KMS-11 (cell line): Measurements from ENCODE around the gene KDM5A.

ENCODE experiments used
- H2AFZ ChIP-seq: fragments of 200-600 bp; sonication (generic); 2 replicates; pipeline ENCODE4 v1.6.1; 2016; ENCODE audit warnings: antibody characterized with exemption, mixed run types, low read depth
- H3K27ac ChIP-seq: fragments of 200-600 bp; sonication (generic); 2 replicates; pipeline ENCODE4 v1.6.1; 2016; ENCODE audit warnings: mild to moderate bottlenecking, mixed run types
- H3K27me3 ChIP-seq: fragments of 200-600 bp; sonication (generic); 2 replicates; pipeline ENCODE4 v1.6.1; 2017; ENCODE audit warnings: mild to moderate bottlenecking, low read depth, mixed run types, moderate library complexity; ENCODE audit not compliant: insufficient read depth
- H3K36me3 ChIP-seq: fragments of 200-600 bp; sonication (generic); 2 replicates; pipeline ENCODE4 v1.6.1; 2017; ENCODE audit warnings: mild to moderate bottlenecking, mixed run types; ENCODE audit not compliant: insufficient read depth
- H3K4me1 ChIP-seq: fragments of 200-600 bp; sonication (generic); 2 replicates; pipeline ENCODE4 v1.6.1; 2016; ENCODE audit warnings: mild to moderate bottlenecking, low read depth, mixed run types; ENCODE audit not compliant: poor library complexity, severe bottlenecking
- H3K4me2 ChIP-seq: fragments of 200-600 bp; sonication (generic); 2 replicates; pipeline ENCODE4 v1.7.0; 2016; ENCODE audit warnings: mild to moderate bottlenecking, mixed run types
- H3K4me3 ChIP-seq: fragments of 200-600 bp; sonication (generic); IDR thresholded peaks from 2 replicates; pipeline ENCODE4 v1.6.1; 2017; ENCODE audit warnings: low read depth, low read length, mixed read lengths; ENCODE audit not compliant: insufficient read depth
- H3K79me2 ChIP-seq: fragments of 200-600 bp; sonication (generic); 2 replicates; pipeline ENCODE4 v1.6.1; 2016; ENCODE audit warnings: low read depth, mixed run types; ENCODE audit not compliant: insufficient read depth
- H3K9ac ChIP-seq: fragments of 200-600 bp; sonication (generic); 2 replicates; pipeline ENCODE4 v1.6.1; 2016; ENCODE audit warnings: mild to moderate bottlenecking, mixed run types
- H4K20me1 ChIP-seq: fragments of 200-600 bp; sonication (generic); 2 replicates; pipeline ENCODE4 v1.6.1; 2016; ENCODE audit warnings: mild to moderate bottlenecking, mixed run types; ENCODE audit not compliant: insufficient read depth
- CTCF ChIP-seq: fragments of 200-600 bp; sonication (generic); conservative IDR thresholded peaks from 2 replicates; pipeline ENCODE4 v1.6.1; 2017; ENCODE audit warnings: low read depth, mild to moderate bottlenecking, antibody characterized with exemption, low read length, moderate library complexity, mixed read lengths

Gene KDM5A

DNA sequence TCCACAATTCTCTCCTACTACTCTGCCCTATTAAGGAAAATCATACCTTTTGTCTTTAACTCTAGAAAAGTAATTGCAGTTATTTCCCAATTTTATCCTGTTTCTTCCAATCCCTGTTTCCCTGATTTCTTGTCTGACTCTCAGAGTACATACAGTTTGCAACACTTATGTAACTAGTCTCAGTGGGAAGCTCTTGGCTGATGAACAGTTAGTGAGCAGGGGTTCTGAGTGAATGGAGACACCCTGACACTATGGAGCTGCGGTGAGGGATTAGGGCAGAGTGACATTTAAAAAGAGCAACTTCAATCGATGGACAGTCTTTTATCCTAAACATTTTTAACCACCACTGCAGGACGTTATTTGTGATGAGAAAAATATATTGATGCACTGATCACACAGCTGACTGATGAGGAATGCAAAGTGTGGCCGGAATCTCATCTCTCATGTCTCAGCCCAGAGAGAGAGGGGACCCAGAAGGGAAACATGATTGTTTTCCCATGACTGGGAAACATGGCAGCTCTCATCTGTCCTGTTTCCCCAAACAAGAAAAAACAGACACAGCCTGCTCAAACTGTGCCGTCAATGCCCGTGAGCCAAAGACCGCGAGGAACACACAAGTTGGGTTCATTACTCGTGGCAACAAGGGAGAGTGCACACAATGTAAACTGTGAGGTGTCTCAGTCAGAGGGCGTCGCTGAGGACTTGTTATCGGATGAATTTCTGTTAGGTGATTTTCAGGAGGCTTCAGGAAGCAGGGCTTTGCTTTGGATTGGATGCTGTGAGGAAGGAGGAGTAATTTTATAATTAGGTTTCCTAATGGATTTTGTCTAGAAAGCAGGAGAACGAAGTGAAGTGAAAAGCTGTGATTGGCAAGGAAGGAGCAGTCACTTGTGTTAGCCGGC is 121.3 kb downstream of the KDM5A start:
- H2AFZ ChIP-seq, result no peak overlapping the region
- H3K36me3 ChIP-seq, result no peaks in the 10 kb centered on the region
- no peak overlapping the region for H3K4me3 ChIP-seq
- H3K27ac ChIP-seq, result no peak overlapping the region
- no peaks in the 10 kb centered on the region for H4K20me1 ChIP-seq
- H3K27me3 ChIP-seq, result no peaks in the 10 kb centered on the region
- no peaks in the 10 kb centered on the region for H3K79me2 ChIP-seq
- H3K4me1 ChIP-seq, result no peaks in the 10 kb centered on the region
- no peak overlapping the region for H3K9ac ChIP-seq
- no peak for TF ChIP-seq CTCF
- no peak overlapping the region for H3K4me2 ChIP-seq

DNA sequence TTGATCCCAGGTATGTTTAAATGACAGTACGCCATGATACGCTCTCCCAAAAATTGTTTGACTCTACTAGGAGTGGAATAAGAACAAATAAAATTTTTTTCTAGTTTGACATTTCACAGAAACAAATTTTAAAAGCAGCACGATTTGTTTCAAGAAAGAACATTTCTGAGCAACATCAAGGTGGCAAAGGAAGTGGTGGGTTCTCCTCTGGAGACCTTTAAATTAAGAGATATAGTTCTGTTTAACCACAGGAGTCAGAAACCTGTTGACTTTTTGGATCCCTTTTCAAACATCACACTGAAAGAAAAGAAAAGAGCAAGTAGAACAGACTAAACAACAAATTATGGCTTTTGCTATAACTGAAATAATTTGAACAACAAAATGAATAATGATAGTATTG is 124.0 kb downstream of the KDM5A start:
- no peak overlapping the region for H3K4me3 ChIP-seq
- H3K9ac ChIP-seq, result no peak overlapping the region
- H2AFZ ChIP-seq, result no peak overlapping the region
- no peak for TF ChIP-seq CTCF
- H3K36me3 ChIP-seq, result no peaks in the 10 kb centered on the region
- H3K79me2 ChIP-seq, result no peaks in the 10 kb centered on the region
- no peaks in the 10 kb centered on the region for H3K4me1 ChIP-seq
- H3K27me3 ChIP-seq, result no peaks in the 10 kb centered on the region; the same call in 1 of the 2 replicates
- no peaks in the 10 kb centered on the region for H4K20me1 ChIP-seq
- no peak overlapping the region for H3K27ac ChIP-seq
- no peak overlapping the region for H3K4me2 ChIP-seq

DNA sequence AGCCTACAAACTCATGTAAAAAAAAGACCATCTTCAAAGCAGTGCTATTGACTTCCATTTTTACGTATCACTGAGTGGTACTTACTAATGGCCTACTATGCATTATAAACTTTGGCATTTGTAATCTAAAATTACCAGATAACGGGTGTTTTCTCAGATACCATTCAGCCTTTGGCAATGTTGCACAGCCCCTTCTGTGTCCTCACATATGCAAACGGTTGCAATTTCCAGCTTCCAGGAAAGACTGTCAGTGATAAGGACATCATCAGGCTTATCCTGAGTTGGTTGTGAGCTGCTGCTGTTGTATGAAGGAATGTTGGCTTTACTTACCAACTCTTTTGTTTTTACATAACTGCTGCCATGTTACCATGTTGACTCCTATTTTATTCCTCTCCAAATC is 124.9 kb downstream of the KDM5A start:
- no peaks in the 10 kb centered on the region for H4K20me1 ChIP-seq
- H3K4me3 ChIP-seq, result no peak overlapping the region
- H3K79me2 ChIP-seq, result no peaks in the 10 kb centered on the region
- H3K27me3 ChIP-seq, result no peaks in the 10 kb centered on the region; the same call in 1 of the 2 replicates
- H3K4me2 ChIP-seq, result no peak overlapping the region
- no peak overlapping the region for H3K27ac ChIP-seq
- no peak overlapping the region for H2AFZ ChIP-seq
- no peak for TF ChIP-seq CTCF
- no peaks in the 10 kb centered on the region for H3K4me1 ChIP-seq
- H3K36me3 ChIP-seq, result no peaks in the 10 kb centered on the region
- H3K9ac ChIP-seq, result no peak overlapping the region

- TF ChIP-seq CTCF, result no peak
Measured at GRCh38 chr12:263574-263973, 125.5 kb downstream of the KDM5A start.

More at GRCh38 chr12:263574-263973, 125.5 kb downstream of the KDM5A start:
- H3K4me1 ChIP-seq, result no peaks in the 10 kb centered on the region
- no peaks in the 10 kb centered on the region; the same call in 1 of the 2 replicates for H3K27me3 ChIP-seq
- no peaks in the 10 kb centered on the region for H4K20me1 ChIP-seq
- no peaks in the 10 kb centered on the region for H3K79me2 ChIP-seq
- no peak overlapping the region for H3K27ac ChIP-seq
- H3K36me3 ChIP-seq, result no peaks in the 10 kb centered on the region
- H3K4me2 ChIP-seq, result no peak overlapping the region
- H3K9ac ChIP-seq, result no peak overlapping the region
- H2AFZ ChIP-seq, result no peak overlapping the region
- H3K4me3 ChIP-seq, result no peak overlapping the region
